ENCODE data around the gene TMEM171.

Gene TMEM171

DNA sequence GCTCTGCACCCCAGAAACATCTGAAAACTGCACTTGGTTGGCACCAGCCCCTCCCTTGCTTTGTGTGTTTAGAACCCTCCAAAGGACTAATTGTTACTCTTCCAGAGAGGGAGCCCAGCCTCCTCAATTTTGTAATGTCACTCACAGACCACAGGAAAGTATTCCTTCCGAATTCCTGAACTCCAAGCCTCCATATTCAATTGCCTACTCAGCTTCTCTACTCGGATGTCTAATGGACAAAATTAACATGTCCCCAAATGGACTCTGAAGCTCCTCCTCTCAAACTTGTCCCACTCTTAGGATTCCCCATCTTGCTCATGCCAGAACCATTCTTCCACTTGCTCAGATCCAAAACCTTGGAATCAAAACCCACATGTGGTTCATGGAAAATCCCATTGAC lies 3.9 kb upstream of the TMEM171 start:
- CTCF ChIA-PET = interaction anchor here (0.6 to 0.9 kb wide), 3 partner anchors 49 to 577 kb away, joined by 3 read pairs; no protein-coding TSS in a partner anchor
- no peak overlapping the region for H3K27ac ChIP-seq
- TF ChIP-seq CTCF (conservative IDR thresholded peaks at IDR 0.05; ENCODE audit: low read depth) = no peak
- POLR2A ChIA-PET (ENCODE audit: low non-redundant PET) = no interaction called here
- DNase-seq (ENCODE audit: low spot score) = no peak

- DNase-seq (ENCODE audit: low spot score) = no peak
- H3K27ac ChIP-seq = no peak overlapping the region
- TF ChIP-seq CTCF (conservative IDR thresholded peaks at IDR 0.05; ENCODE audit: low read depth) = no peak
- POLR2A ChIA-PET (ENCODE audit: low non-redundant PET) = no interaction called here
- CTCF ChIA-PET = interaction anchor here (0.6 to 0.9 kb wide), 2 partner anchors 334 to 1584 kb away, joined by 3 read pairs; no protein-coding TSS in a partner anchor
These were observed 3.2 kb upstream of the TMEM171 start for GRCh38 chr5:73117088-73117740.

- no peak for DNase-seq (ENCODE audit: low spot score)
- no peak overlapping the region for H3K27ac ChIP-seq
- CTCF ChIA-PET = no interaction called here
- POLR2A ChIA-PET (ENCODE audit: low non-redundant PET) = no interaction called here
- TF ChIP-seq CTCF (conservative IDR thresholded peaks at IDR 0.05; ENCODE audit: low read depth) = no peak
These were observed 1.9 kb upstream of the TMEM171 start for GRCh38 chr5:73118391-73118973.

DNA sequence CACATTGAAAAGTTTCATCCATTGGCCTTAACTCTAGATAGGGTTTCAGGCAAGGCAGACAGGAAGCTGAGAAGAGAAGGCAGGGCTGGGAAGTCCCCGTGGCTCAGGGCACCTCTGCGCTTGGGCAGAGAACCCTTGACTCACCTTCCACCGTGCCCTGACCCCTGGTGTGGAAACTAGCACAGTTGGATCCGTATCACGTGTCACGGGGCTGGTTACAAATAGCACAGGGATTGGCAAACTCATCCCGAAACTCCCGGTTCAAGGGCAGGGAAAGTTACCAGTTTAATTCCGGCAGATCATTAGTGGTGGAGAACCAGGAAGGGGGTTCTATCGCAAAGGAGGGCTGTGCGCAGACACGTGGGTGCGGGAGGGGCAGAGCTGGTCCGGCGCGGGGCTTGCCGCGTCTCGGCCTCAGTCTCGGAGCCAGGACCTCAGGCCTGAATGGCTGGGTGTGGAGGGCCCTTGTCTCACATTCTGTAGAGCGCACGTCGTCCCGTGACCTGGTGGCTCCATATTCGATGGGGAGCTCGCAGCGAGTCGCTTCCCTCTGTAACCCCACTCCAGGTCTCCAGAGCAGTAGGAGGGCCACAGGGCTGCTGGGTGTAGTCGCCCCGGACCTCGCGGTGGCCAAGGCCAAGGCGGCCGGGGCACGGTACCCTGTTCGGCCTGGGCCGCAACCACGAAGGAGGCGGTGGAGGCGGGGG lies 771 bp upstream of the TMEM171 start:
- POLR2A ChIA-PET (ENCODE audit: low non-redundant PET) = no interaction called here

DNA sequence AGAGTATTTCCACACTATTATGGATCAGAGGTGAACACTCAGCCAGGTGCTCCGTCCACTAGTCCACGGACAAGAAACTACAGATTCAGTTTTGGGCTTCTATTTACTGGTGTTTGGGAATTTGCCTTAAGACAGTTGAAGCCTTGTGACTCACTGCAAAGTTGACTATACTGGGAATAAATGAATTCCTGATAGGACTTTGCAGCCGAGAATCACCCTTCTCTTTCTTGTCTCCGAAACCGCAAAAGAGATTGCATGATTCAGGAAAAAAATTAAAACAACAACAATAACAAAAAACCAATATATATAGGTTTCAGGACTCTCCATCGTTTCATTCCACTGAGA lies 716 bp downstream of the TMEM171 start:
- TF ChIP-seq CTCF (conservative IDR thresholded peaks at IDR 0.05; ENCODE audit: low read depth) = no peak
- ChIA-PET CTCF (no interaction called here), POLR2A (ENCODE audit: low non-redundant PET) (no interaction called here)
- no peak overlapping the region for H3K27ac ChIP-seq
- DNase-seq (ENCODE audit: low spot score) = peak; percentile 48

More for the DNA sequence above, 771 bp upstream of the TMEM171 start:
- TF ChIP-seq CTCF (conservative IDR thresholded peaks at IDR 0.05; ENCODE audit: low read depth) = no peak
- no peak for DNase-seq (ENCODE audit: low spot score)
- CTCF ChIA-PET = no interaction called here
- no peak overlapping the region for H3K27ac ChIP-seq

DNA sequence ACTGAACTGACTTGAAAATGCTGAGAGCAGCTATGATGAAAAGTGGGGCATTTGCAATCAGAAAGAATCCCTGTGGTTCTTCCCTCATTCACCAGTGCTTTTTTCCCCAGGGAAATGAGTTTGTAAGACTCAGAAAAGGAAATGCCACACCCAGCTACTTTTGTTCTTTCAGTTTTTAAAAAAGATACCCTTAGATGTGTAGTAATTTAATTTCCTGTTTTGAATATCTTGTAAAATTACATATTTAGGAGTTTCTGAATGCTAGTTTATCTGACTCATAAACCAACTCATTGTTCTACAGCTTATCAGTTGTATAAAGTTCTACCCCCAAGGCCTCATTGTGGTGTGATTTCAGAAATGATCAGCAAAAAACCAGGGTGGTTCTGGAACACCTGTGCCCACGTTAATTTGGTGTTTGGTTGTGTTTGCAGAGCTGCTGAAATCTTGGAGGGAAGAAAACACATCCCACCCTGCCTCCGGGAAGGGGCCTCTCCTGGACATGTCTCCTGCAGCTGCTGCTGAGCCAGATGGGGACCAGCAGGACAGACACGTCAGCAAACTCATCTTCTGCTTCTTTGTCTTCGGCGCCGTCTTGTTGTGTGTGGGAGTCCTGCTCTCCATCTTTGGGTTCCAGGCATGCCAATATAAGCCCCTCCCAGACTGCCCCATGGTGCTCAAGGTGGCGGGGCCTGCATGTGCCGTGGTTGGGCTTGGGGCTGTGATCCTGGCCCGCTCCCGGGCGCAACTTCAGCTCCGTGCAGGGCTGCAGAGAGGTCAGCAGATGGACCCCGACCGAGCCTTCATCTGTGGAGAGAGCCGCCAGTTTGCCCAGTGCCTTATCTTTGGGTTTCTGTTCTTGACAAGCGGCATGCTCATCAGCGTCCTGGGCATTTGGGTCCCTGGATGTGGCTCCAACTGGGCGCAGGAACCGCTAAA lies 2.8 kb downstream of the TMEM171 start:
- H3K27ac ChIP-seq = peak overlapping the region; percentile 17; the same call in 1 of the 2 replicates
- POLR2A ChIA-PET (ENCODE audit: low non-redundant PET) = no interaction called here
- TF ChIP-seq CTCF (conservative IDR thresholded peaks at IDR 0.05; ENCODE audit: low read depth) = no peak

More for the DNA sequence above, 2.8 kb downstream of the TMEM171 start:
- DNase-seq (ENCODE audit: low spot score) = peak; percentile 34
- CTCF ChIA-PET = interaction anchor here (0.6 to 0.9 kb wide), 5 partner anchors 28 to 733 kb away, joined by 3 to 4 read pairs (median 3); no protein-coding TSS in a partner anchor
